Erythroblast (primary cell): ENCODE results near the gene EIF5A.

Experiments used
- GATA1 ChIP-seq: IDR thresholded peaks from 2 replicates; pipeline ENCODE4 v1.6.1; 2011; ENCODE audit warnings: low read depth, mild to moderate bottlenecking, control low read depth, low read length, moderate library complexity
- POLR2A ChIP-seq: IDR thresholded peaks from 2 replicates; pipeline ENCODE4 v1.6.1; 2011; ENCODE audit warnings: mild to moderate bottlenecking, low read length

DNA sequence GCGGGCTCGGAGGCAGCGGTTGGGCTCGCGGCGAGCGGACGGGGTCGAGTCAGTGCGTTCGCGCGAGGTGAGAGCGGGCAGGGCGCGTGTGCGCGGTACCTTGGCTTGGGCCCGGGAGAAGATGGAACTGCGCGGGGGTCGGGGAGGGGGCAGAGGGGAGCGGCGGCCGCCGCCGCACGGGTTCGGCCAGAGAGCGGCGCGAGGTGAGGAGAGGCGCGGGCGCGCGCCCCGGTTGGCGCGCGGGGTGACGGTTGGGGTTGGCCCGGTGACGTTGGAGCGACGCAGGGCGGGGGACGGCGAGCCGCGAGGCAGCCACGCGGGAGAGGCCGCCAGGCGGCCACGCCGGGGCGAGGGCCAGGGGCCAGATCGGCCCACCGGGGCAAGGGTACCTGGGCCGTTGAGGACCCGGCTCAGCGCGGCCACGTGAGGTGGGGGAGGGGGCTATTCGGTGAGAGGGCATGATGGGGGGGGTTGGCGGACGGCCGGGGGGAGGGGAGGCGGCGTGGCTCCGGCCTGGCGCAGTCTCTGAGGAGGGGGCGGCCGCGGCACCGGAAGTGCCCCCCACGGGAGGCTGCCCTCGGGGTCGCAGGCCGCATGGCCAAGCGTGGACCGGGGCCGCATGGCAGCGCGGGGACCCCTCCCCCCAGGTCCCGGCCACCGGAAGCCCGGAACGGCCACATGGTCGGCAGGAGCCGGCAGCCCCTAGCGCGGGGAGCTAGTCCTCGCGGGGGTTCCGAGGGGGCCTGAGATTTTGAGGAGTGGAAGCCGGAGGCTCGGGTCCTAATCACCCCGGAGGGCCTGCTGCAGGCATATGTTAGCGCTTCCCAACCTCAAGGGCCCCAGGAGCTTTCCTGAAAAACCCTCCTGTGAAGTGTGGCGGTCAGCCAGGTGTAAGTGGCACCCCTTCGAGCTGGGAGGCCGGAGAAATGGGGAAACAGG lies 527 bp downstream of the EIF5A start:
- TF ChIP-seq POLR2A (no peak), GATA1 (no peak)
